ENCODE results near the gene COX20.

GRCh38 chr1:244852694-244853093, 17.2 kb downstream of the COX20 start:
- TF ChIP-seq CTCF (IDR thresholded peaks at IDR 0.05; ENCODE audit: low read length): no peak
- no peak for TF ChIP-seq EZH2 (IDR thresholded peaks at IDR 0.05; ENCODE audit: borderline replicate concordance, low read length)
